Neural progenitor cell (in vitro differentiated cells): ENCODE results near the gene MTG2.

Experiments used
- EZH2 ChIP-seq: fragments of 200-600 bp; sonication (generic); IDR thresholded peaks from 2 replicates; pipeline ENCODE4 v1.6.1; 2017; ENCODE audit warnings: antibody characterized with exemption, mild to moderate bottlenecking, moderate library complexity
- EZH2phosphoT487 ChIP-seq: fragments of 200-600 bp; sonication (generic); IDR thresholded peaks from 2 replicates; pipeline ENCODE4 v1.6.1; 2017; ENCODE audit warnings: antibody characterized with exemption
- TF ChIP-seq, protein P1 (sequence below): fragments of 200-600 bp; sonication (generic); IDR thresholded peaks from 2 replicates; pipeline ENCODE4 v1.5.1; 2017; ENCODE audit warnings: antibody characterized with exemption, mild to moderate bottlenecking

DNA sequence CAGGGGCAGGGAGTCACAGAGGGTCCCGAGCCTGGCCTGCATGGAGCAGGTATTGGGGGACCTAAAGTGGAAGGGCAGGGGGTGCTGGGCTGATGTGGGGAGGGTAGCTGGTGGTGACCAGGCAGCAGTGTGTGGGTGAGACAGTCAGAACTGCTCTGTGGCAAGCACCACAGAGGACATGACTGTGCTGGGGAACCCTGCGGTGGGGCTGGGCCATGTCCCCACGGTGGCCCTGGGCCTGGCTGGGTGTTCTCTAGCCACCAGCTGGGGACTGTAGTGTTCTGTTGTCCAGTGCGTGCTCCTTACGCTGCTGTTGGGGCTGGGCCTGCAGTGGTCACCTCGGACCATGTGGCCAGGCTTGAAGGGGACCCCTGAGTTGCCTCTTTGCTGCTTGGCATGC is 35.7 kb upstream of the MTG2 start:
- TF ChIP-seq, protein P1, sequence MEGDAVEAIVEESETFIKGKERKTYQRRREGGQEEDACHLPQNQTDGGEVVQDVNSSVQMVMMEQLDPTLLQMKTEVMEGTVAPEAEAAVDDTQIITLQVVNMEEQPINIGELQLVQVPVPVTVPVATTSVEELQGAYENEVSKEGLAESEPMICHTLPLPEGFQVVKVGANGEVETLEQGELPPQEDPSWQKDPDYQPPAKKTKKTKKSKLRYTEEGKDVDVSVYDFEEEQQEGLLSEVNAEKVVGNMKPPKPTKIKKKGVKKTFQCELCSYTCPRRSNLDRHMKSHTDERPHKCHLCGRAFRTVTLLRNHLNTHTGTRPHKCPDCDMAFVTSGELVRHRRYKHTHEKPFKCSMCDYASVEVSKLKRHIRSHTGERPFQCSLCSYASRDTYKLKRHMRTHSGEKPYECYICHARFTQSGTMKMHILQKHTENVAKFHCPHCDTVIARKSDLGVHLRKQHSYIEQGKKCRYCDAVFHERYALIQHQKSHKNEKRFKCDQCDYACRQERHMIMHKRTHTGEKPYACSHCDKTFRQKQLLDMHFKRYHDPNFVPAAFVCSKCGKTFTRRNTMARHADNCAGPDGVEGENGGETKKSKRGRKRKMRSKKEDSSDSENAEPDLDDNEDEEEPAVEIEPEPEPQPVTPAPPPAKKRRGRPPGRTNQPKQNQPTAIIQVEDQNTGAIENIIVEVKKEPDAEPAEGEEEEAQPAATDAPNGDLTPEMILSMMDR: no peak
- TF ChIP-seq EZH2phosphoT487 (no peak), EZH2 (no peak)
